T47D (cell line): ENCODE measurements around the gene TMEM183A.

Experiments used
- DNase-seq, 2 experiments: peaks; one replicate each; pipeline versions ENCODE4 v3.0.0 to v3.0.0-alpha.2; 2011 to 2012; ENCODE audit warnings: low read depth in 1 of 2, low spot score in 1 of 2
- JUND ChIP-seq: IDR thresholded peaks from 2 replicates; pipeline ENCODE4 v1.6.1; 2012; ENCODE audit warnings: low read depth
- in situ Hi-C: cut with HindIII; loops from 2 replicates; pipeline ENCODE4 v1.10.0; 2016; ENCODE audit warnings: low sequenced_read_pairs, low pct_unique_long_range_greater_than_20kb

Gene TMEM183A

GRCh38 chr1:203046984-203047630, 39.9 kb downstream of the TMEM183A start:
- TF ChIP-seq JUND = no peak
- DNase-seq = no peak
- in situ Hi-C loops = no loop called here

- no peak for DNase-seq
- TF ChIP-seq JUND = no peak
- in situ Hi-C loops = no loop called here
Measured at GRCh38 chr1:203048086-203048485, 40.9 kb downstream of the TMEM183A start.

GRCh38 chr1:203048555-203049051, 41.4 kb downstream of the TMEM183A start:
- in situ Hi-C loops = no loop called here
- DNase-seq = peak; percentile 52 to 69
- TF ChIP-seq JUND = no peak

GRCh38 chr1:203049077-203049476, 41.9 kb downstream of the TMEM183A start:
- in situ Hi-C loops = no loop called here
- TF ChIP-seq JUND = no peak
- DNase-seq = no peak

GRCh38 chr1:203049576-203050180, 42.5 kb downstream of the TMEM183A start:
- DNase-seq = no peak
- in situ Hi-C loops = no loop called here
- TF ChIP-seq JUND = no peak

GRCh38 chr1:203050826-203051225, 43.7 kb downstream of the TMEM183A start:
- TF ChIP-seq JUND = no peak
- in situ Hi-C loops = no loop called here

GRCh38 chr1:203051841-203052324, 44.7 kb downstream of the TMEM183A start:
- TF ChIP-seq JUND = no peak
- in situ Hi-C loops = no loop called here
- no peak for DNase-seq

More at GRCh38 chr1:203050826-203051225, 43.7 kb downstream of the TMEM183A start:
- no peak for DNase-seq

- in situ Hi-C loops = no loop called here
- TF ChIP-seq JUND = no peak
- DNase-seq = no peak
Measured at GRCh38 chr1:203052601-203053000, 45.4 kb downstream of the TMEM183A start.

- no peak for DNase-seq
- in situ Hi-C loops = no loop called here
- no peak for TF ChIP-seq JUND
Measured at GRCh38 chr1:203054184-203054583, 47.0 kb downstream of the TMEM183A start.

GRCh38 chr1:203054642-203055041, 47.5 kb downstream of the TMEM183A start:
- in situ Hi-C loops = no loop called here
- DNase-seq = no peak
- TF ChIP-seq JUND = no peak

- no peak for DNase-seq
- no peak for TF ChIP-seq JUND
- in situ Hi-C loops = no loop called here
Measured at GRCh38 chr1:203055161-203055799, 48.1 kb downstream of the TMEM183A start.

- DNase-seq = no peak
- no peak for TF ChIP-seq JUND
- in situ Hi-C loops = no loop called here
Measured at GRCh38 chr1:203056012-203056411, 48.8 kb downstream of the TMEM183A start.

- no peak for DNase-seq
- TF ChIP-seq JUND = no peak
- in situ Hi-C loops = no loop called here
Measured at GRCh38 chr1:203056516-203056915, 49.3 kb downstream of the TMEM183A start.
